Mesothelial cell of epicardium (in vitro differentiated cells): ENCODE results near the gene DGKH. TPM values are rescaled to one million over a fixed set of nuclear protein-coding genes. Genes with fewer than 3 reads are reported as not detected.

Source experiments
- DNase-seq, 2 experiments: peaks; one replicate each; pipeline ENCODE4 v3.0.0; 2021; ENCODE audit warnings: low spot score in 2 of 2; ENCODE audit not compliant: unreplicated experiment in 2 of 2
- H3K27ac Mint-ChIP-seq: 2 replicates; pipeline ENCODE4 v1.8.0; 2021; ENCODE audit warnings: mixed read lengths
- H3K27me3 Mint-ChIP-seq: 2 replicates; pipeline ENCODE4 v1.8.0; 2021; ENCODE audit warnings: low read depth, mixed read lengths
- H3K36me3 Mint-ChIP-seq: 2 replicates; pipeline ENCODE4 v1.8.0; 2021; ENCODE audit warnings: mixed read lengths
- H3K4me1 Mint-ChIP-seq: 2 replicates; pipeline ENCODE4 v1.8.0; 2021; ENCODE audit warnings: mixed read lengths
- H3K4me3 Mint-ChIP-seq: 2 replicates; pipeline ENCODE4 v1.8.0; 2021; ENCODE audit warnings: mild to moderate bottlenecking, moderate library complexity, mixed read lengths
- H3K9me3 Mint-ChIP-seq: 2 replicates; pipeline ENCODE4 v1.8.0; 2021; ENCODE audit warnings: mixed read lengths
- total RNA-seq: library from RNA; stranded (reverse); gene quantifications from 3 replicates; pipeline ENCODE4 v1.2.1, GENCODE V29; 2021
- TF ChIP-seq, protein P1 (sequence below): fragments of 200-600 bp; sonication (generic); IDR thresholded peaks from one replicate; pipeline ENCODE4 v1.5.0; 2021; ENCODE audit warnings: antibody characterized with exemption; ENCODE audit not compliant: unreplicated experiment

The DGKH gene
- total RNA-seq, 1 donor from 2014 or later, result 9.2 TPM

GRCh38 chr13:42101821-42102585 lies 53.6 kb downstream of the DGKH start:
- Mint-ChIP-seq H3K36me3 (no peaks in the 10 kb centered on the region), H3K4me3 (no peak overlapping the region), H3K4me1 (peaks cover 2% of the 10 kb centered on the region), H3K27ac (no peak overlapping the region), H3K9me3 (peaks cover 9% of the 10 kb centered on the region), H3K27me3 (no peaks in the 10 kb centered on the region)
- DNase-seq, result no peak
- TF ChIP-seq, protein P1, sequence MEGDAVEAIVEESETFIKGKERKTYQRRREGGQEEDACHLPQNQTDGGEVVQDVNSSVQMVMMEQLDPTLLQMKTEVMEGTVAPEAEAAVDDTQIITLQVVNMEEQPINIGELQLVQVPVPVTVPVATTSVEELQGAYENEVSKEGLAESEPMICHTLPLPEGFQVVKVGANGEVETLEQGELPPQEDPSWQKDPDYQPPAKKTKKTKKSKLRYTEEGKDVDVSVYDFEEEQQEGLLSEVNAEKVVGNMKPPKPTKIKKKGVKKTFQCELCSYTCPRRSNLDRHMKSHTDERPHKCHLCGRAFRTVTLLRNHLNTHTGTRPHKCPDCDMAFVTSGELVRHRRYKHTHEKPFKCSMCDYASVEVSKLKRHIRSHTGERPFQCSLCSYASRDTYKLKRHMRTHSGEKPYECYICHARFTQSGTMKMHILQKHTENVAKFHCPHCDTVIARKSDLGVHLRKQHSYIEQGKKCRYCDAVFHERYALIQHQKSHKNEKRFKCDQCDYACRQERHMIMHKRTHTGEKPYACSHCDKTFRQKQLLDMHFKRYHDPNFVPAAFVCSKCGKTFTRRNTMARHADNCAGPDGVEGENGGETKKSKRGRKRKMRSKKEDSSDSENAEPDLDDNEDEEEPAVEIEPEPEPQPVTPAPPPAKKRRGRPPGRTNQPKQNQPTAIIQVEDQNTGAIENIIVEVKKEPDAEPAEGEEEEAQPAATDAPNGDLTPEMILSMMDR, result no peak

DNA sequence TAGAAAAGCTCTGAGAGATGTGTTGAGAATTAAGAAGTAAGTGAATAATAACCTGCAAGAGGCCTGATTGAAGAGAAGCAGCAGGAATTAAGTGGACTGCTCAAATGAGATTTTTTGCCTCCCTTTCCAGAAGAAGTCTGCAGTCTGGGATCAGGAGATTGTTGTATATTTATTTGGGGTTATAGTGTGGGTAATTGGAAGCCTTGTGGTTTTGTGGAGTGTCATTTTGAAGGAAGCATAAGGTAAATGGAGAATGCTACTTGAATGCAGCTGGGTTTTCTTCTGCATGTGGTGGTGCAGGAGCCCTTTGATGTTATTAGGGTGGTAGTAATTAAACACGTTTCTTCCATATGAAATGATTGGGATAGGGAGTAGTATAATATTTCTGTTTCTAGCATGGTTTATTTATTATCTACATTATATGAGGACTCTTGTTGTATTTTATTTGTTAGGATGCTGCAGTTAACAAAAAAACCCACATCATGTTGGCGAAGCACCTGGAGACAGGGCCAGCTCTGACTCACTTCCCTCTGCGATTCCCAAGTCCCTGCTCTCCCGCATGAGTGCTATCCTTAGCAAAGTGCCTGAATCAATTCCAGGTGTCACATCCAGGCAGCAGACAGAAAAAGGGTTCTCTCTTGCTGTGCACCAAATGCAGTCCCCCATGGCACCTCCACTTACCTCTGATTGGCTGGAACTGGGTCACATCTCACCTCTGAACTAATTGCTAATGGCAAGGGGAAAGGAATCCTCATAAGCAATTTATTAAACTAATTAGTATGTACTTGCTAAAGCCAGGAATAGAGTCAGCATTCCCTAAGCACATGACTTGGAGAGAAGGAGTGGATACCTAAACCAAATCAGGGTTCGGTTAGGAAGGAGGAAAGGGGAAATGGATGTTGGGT lies 54.8 kb downstream of the DGKH start:
- Mint-ChIP-seq H3K27me3 (no peaks in the 10 kb centered on the region), H3K4me1 (peaks cover 2% of the 10 kb centered on the region), H3K4me3 (no peak overlapping the region)

GRCh38 chr13:42106998-42107397 lies 58.5 kb downstream of the DGKH start:
- H3K9me3 Mint-ChIP-seq, result peaks cover 10% of the 10 kb centered on the region
- no peak overlapping the region for H3K27ac Mint-ChIP-seq
- no peaks in the 10 kb centered on the region for H3K36me3 Mint-ChIP-seq

More for the DNA sequence above, 54.8 kb downstream of the DGKH start:
- TF ChIP-seq, protein P1, result no peak
- Mint-ChIP-seq H3K36me3 (no peaks in the 10 kb centered on the region), H3K27ac (no peak overlapping the region), H3K9me3 (peaks cover 10% of the 10 kb centered on the region)
- DNase-seq, result no peak

DNA sequence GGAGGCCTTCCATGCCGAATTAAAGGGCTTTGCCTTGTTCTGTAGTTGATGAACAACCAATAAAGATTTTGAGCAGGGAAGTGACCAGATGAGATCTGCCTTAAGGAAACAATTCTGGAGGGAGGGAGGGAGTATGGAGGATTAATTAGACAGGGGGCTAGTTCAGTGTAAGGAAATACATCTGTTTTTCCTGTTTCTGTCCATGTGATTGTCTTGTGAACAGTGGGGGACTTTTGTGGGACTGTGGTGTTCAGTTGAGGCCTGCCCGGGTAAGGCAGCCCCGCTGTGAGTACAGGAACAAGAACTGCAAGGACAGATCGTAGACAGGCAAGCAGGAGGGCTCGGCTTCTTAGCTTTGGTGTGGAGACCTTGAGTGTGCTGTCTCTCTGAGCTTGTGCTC lies 59.0 kb downstream of the DGKH start:
- H3K9me3 Mint-ChIP-seq, result peaks cover 10% of the 10 kb centered on the region
- no peaks in the 10 kb centered on the region for H3K36me3 Mint-ChIP-seq
- no peak for DNase-seq
- H3K27me3 Mint-ChIP-seq, result no peaks in the 10 kb centered on the region
- H3K4me3 Mint-ChIP-seq, result no peak overlapping the region
- TF ChIP-seq, protein P1, result no peak
- H3K4me1 Mint-ChIP-seq, result peaks cover 6% of the 10 kb centered on the region
- H3K27ac Mint-ChIP-seq, result no peak overlapping the region

More at GRCh38 chr13:42106998-42107397, 58.5 kb downstream of the DGKH start:
- TF ChIP-seq, protein P1, result no peak
- no peaks in the 10 kb centered on the region for H3K27me3 Mint-ChIP-seq
- peaks cover 6% of the 10 kb centered on the region for H3K4me1 Mint-ChIP-seq
- DNase-seq, result no peak
- no peak overlapping the region for H3K4me3 Mint-ChIP-seq

DNA sequence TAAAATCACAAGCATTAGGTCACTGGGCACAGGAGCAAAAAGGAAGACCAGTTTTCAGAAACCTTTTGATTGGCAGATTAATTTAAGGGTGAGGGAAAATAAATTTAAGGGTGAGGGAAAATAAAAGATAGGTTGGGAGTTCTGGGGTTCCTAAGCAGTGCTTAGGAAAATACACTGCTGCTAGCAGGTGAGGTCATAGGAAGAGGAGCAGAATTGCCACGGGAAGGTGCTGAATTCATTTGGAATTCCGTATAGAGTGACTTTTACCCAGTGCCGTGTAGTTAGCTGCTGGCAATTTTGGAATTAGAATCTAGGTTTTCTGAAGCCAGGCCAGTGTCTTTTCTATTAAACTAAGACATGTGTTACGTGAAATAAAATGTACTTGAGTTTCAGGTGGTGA lies 59.8 kb downstream of the DGKH start:
- H3K27me3 Mint-ChIP-seq, result no peaks in the 10 kb centered on the region
- TF ChIP-seq, protein P1, result no peak
- no peak overlapping the region for H3K27ac Mint-ChIP-seq
- H3K36me3 Mint-ChIP-seq, result no peaks in the 10 kb centered on the region
- DNase-seq, result no peak
- H3K9me3 Mint-ChIP-seq, result peaks cover 10% of the 10 kb centered on the region
- H3K4me3 Mint-ChIP-seq, result no peak overlapping the region
- peaks cover 6% of the 10 kb centered on the region for H3K4me1 Mint-ChIP-seq
